Keratinocyte (primary cell): ENCODE data around the gene SHISA7. TPM values are rescaled to one million over a fixed set of nuclear protein-coding genes. Genes with fewer than 3 reads are reported as not detected.

Experiments
- DNase-seq: peaks from one replicate; pipeline ENCODE4 v3.0.0-alpha.2; 2011; ENCODE audit warnings: low read depth, missing footprints, low spot score
- FAIRE-seq: peaks from 2 replicates; lab custom pipeline; 2011; peaks lifted over from hg19 to GRCh38; lab: Jason Lieb, UNC
- H2AFZ ChIP-seq: 2 replicates; pipeline ENCODE4 v1.6.0; 2012; ENCODE audit warnings: low read length, control low read depth, inconsistent platforms; ENCODE audit not compliant: control insufficient read depth
- H3K27ac ChIP-seq: 2 replicates; pipeline ENCODE4 v1.5.1; 2011; ENCODE audit warnings: low read length; ENCODE audit not compliant: control insufficient read depth, insufficient read depth
- H3K27me3 ChIP-seq: 3 replicates; pipeline ENCODE4 v1.6.0; 2011; ENCODE audit warnings: low read length; ENCODE audit not compliant: control insufficient read depth, insufficient read depth; ENCODE audit errors: extremely low read depth
- H3K36me3 ChIP-seq, 2 experiments: 2 replicates in 1 of 2; 3 replicates in 1 of 2; pipeline ENCODE4 v1.5.1; 2011; ENCODE audit warnings: low read length in 2 of 2, mild to moderate bottlenecking in 1 of 2; ENCODE audit not compliant: control insufficient read depth in 2 of 2, insufficient read depth in 2 of 2; ENCODE audit errors: extremely low read depth in 1 of 2
- H3K4me1 ChIP-seq: 3 replicates; pipeline ENCODE4 v1.5.1; 2011; ENCODE audit warnings: low read length; ENCODE audit not compliant: control insufficient read depth, insufficient read depth; ENCODE audit errors: extremely low read depth
- H3K4me2 ChIP-seq: 3 replicates; pipeline ENCODE4 v1.6.0; 2011; ENCODE audit warnings: low read depth, low read length; ENCODE audit not compliant: control insufficient read depth, insufficient read depth; ENCODE audit errors: extremely low read depth
- H3K4me3 ChIP-seq, 3 experiments: fragments of 200-600 bp in 1 of 3; sonication (generic) in 1 of 3; 2 replicates in 2 of 3; 3 replicates in 1 of 3; pipeline ENCODE4 v1.5.1; 2011 to 2016; ENCODE audit warnings: low read length in 3 of 3, mild to moderate bottlenecking in 3 of 3, control low read depth in 2 of 3, inconsistent platforms in 1 of 3, low read depth in 1 of 3, mixed read lengths in 1 of 3, mixed run types in 1 of 3, moderate library complexity in 1 of 3; ENCODE audit not compliant: control insufficient read depth in 2 of 3, insufficient read depth in 2 of 3; ENCODE audit errors: extremely low read depth in 1 of 3
- H3K79me2 ChIP-seq: 2 replicates; pipeline ENCODE4 v1.6.0; 2012; ENCODE audit warnings: low read length; ENCODE audit not compliant: control insufficient read depth, insufficient read depth
- H3K9ac ChIP-seq: 3 replicates; pipeline ENCODE4 v1.6.0; 2011; ENCODE audit warnings: low read length; ENCODE audit not compliant: control insufficient read depth, insufficient read depth; ENCODE audit errors: extremely low read depth
- H3K9me1 ChIP-seq: 3 replicates; pipeline ENCODE4 v1.6.0; 2011; ENCODE audit warnings: low read length; ENCODE audit not compliant: control insufficient read depth, insufficient read depth; ENCODE audit errors: extremely low read depth
- H3K9me3 ChIP-seq: 2 replicates; pipeline ENCODE4 v1.5.1; 2012; ENCODE audit warnings: low read depth, low read length; ENCODE audit not compliant: control insufficient read depth
- H4K20me1 ChIP-seq: 3 replicates; pipeline ENCODE4 v1.6.0; 2011; ENCODE audit warnings: low read length; ENCODE audit not compliant: control insufficient read depth, insufficient read depth; ENCODE audit errors: extremely low read depth
- EZH2 ChIP-seq: IDR thresholded peaks from one replicate; pipeline ENCODE4 v1.6.1; 2012; ENCODE audit warnings: inconsistent platforms, mild to moderate bottlenecking, low read length, moderate library complexity
- dilution Hi-C: fragments of 300-500 bp; cut with MboI; formaldehyde crosslinking; loops from one replicate; pipeline ENCODE4 v1.7.0; 2020; ENCODE audit warnings: low sequenced_read_pairs; ENCODE audit not compliant: extremely low pct_ligation_motif_present
- polyA plus RNA-seq, 5 experiments: library from polyadenylated mRNA; depleted of rRNA in 3 of 5; stranded (reverse) in 3 of 5; stranded (forward) in 1 of 5; unstranded in 1 of 5; fragments of >200 nt; gene quantifications; 1 replicate in 1 of 5; 2 replicates in 3 of 5; 3 replicates in 1 of 5; pipeline versions ENCODE4 v1.2.1 to v1.2.3, GENCODE V29; 2011 to 2012; ENCODE audit warnings: missing spikeins in 2 of 5, low read depth in 1 of 5, low replicate concordance in 1 of 5
- TF ChIP-seq, protein P1 (sequence below), 3 experiments: IDR thresholded peaks in 1 of 3; conservative IDR thresholded peaks in 1 of 3; optimal IDR thresholded peaks in 1 of 3; 2 replicates in 2 of 3; 3 replicates in 1 of 3; pipeline versions ENCODE3 to v1.5.1; 2011; ENCODE audit warnings: low read length in 3 of 3, mild to moderate bottlenecking in 3 of 3, moderate library complexity in 2 of 3, control low read depth in 1 of 3, inconsistent platforms in 1 of 3; ENCODE audit not compliant: insufficient read depth in 2 of 3; ENCODE audit errors: extremely low read depth in 1 of 3

The SHISA7 gene
- polyA plus RNA-seq, 1 donor (not counting 4 experiments of a cell fraction or from before 2014, with no cell fraction given): not detected

DNA sequence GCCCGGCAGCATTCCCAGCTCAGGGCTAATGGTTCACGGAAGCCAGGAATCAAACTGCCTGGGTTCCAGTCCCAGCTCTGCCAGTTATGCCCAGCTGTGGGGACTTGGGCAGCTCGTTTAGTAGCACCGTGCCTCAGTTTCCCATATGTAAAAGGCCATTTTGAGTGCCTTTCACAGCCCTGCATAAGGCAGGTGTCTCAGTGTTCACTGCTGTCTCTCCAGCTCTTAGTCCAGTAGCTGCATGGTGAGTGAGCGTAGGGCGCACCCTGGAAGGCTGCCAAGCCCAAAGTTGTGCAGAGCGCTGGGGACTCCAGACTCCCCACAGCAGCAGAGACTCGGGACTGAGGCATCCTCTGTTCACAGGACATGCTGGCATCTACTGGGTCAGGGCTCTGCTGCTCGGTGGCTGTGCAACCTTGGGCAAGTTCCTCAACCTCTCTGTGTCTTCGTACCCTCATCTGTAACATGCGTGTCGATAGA, 51.9 kb downstream of the SHISA7 start:
- H4K20me1 ChIP-seq: peaks cover 44% of the 10 kb centered on the region
- no peaks in the 10 kb centered on the region for H3K9me3 ChIP-seq
- no peak for FAIRE-seq
- TF ChIP-seq, protein P1, sequence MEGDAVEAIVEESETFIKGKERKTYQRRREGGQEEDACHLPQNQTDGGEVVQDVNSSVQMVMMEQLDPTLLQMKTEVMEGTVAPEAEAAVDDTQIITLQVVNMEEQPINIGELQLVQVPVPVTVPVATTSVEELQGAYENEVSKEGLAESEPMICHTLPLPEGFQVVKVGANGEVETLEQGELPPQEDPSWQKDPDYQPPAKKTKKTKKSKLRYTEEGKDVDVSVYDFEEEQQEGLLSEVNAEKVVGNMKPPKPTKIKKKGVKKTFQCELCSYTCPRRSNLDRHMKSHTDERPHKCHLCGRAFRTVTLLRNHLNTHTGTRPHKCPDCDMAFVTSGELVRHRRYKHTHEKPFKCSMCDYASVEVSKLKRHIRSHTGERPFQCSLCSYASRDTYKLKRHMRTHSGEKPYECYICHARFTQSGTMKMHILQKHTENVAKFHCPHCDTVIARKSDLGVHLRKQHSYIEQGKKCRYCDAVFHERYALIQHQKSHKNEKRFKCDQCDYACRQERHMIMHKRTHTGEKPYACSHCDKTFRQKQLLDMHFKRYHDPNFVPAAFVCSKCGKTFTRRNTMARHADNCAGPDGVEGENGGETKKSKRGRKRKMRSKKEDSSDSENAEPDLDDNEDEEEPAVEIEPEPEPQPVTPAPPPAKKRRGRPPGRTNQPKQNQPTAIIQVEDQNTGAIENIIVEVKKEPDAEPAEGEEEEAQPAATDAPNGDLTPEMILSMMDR (optimal IDR thresholded peaks at IDR 0.05 in 1 of 3, IDR thresholded peaks at IDR 0.05 in 1 of 3, conservative IDR thresholded peaks at IDR 0.05 in 1 of 3; ENCODE audit: extremely low read depth in 1 of 3, insufficient read depth in 2 of 3, low read length in 3 of 3): no peak
- no peak for TF ChIP-seq EZH2
- H3K9me1 ChIP-seq: peaks cover 12% of the 10 kb centered on the region
- H3K27me3 ChIP-seq: no peaks in the 10 kb centered on the region
- dilution Hi-C loops: no loop called here
- no peak overlapping the region for H3K4me3 ChIP-seq
- peaks cover 21% of the 10 kb centered on the region for H3K4me1 ChIP-seq
- H3K9ac ChIP-seq: no peak overlapping the region
- no peak overlapping the region for H2AFZ ChIP-seq
- H3K4me2 ChIP-seq: no peak overlapping the region
- no peak for DNase-seq
- H3K79me2 ChIP-seq: peaks cover 38% of the 10 kb centered on the region
- no peak overlapping the region for H3K27ac ChIP-seq
- H3K36me3 ChIP-seq: peaks cover 29 to 35% of the 10 kb centered on the region in 2 experiments

- TF ChIP-seq, protein P1 (optimal IDR thresholded peaks at IDR 0.05 in 1 of 3, IDR thresholded peaks at IDR 0.05 in 1 of 3, conservative IDR thresholded peaks at IDR 0.05 in 1 of 3; ENCODE audit: extremely low read depth in 1 of 3, insufficient read depth in 2 of 3, low read length in 3 of 3): no peak
- TF ChIP-seq EZH2: no peak
- no peak overlapping the region for H3K27ac ChIP-seq
- no peak overlapping the region for H3K4me2 ChIP-seq
- FAIRE-seq (no peak), DNase-seq (no peak)
- peaks cover 31 to 35% of the 10 kb centered on the region in 2 experiments for H3K36me3 ChIP-seq
- no peak overlapping the region for H3K9ac ChIP-seq
- H3K4me1 ChIP-seq: peaks cover 21% of the 10 kb centered on the region
- H2AFZ ChIP-seq: no peak overlapping the region
- no peaks in the 10 kb centered on the region for H3K9me3 ChIP-seq
- peaks cover 44% of the 10 kb centered on the region for H4K20me1 ChIP-seq
- dilution Hi-C loops: no loop called here
- no peaks in the 10 kb centered on the region for H3K27me3 ChIP-seq
- peaks cover 43% of the 10 kb centered on the region for H3K79me2 ChIP-seq
- no peak overlapping the region for H3K4me3 ChIP-seq
- peaks cover 12% of the 10 kb centered on the region for H3K9me1 ChIP-seq
Observed at GRCh38 chr19:55390461-55390880, 52.6 kb downstream of the SHISA7 start.
